GM12873 (cell line): Measurements from ENCODE around the gene FES.

ENCODE experiments used
- CTCF ChIP-seq: IDR thresholded peaks from 2 replicates; pipeline ENCODE4 v1.5.1; 2012; ENCODE audit warnings: low read depth, mild to moderate bottlenecking, moderate library complexity, low read length, control low read depth; ENCODE audit not compliant: insufficient read depth; ENCODE audit errors: missing control alignments

Gene FES

GRCh38 chr15:90857337-90857736, 27.0 kb upstream of the FES start:
- no peak for TF ChIP-seq CTCF

DNA sequence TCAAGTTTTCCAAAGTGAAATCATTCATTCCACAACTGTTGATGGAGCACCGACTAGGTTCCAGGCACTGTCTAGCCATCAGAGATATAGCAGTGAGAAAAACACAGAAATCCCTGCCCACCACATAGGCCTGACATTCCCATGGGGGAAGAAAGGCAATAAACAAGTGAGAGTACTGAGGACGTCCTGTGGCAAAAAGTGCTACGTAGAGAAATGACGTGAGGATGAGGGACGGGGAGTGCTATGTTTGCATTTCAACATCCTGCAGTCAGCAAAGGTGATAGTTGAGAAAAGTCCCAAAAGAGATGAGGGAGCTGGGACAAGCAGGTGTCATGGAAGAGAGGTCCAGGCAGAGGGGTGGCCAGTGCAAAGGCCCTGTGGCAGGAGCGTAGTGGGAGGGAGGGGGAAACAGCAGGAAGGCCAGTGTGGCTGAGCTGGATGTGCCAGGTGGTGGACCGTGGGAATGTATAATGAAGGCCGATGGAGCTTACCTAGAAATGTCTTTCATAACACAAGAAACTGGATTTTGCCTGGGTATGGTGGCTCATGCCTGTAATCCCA, 26.3 kb upstream of the FES start:
- no peak for TF ChIP-seq CTCF

DNA sequence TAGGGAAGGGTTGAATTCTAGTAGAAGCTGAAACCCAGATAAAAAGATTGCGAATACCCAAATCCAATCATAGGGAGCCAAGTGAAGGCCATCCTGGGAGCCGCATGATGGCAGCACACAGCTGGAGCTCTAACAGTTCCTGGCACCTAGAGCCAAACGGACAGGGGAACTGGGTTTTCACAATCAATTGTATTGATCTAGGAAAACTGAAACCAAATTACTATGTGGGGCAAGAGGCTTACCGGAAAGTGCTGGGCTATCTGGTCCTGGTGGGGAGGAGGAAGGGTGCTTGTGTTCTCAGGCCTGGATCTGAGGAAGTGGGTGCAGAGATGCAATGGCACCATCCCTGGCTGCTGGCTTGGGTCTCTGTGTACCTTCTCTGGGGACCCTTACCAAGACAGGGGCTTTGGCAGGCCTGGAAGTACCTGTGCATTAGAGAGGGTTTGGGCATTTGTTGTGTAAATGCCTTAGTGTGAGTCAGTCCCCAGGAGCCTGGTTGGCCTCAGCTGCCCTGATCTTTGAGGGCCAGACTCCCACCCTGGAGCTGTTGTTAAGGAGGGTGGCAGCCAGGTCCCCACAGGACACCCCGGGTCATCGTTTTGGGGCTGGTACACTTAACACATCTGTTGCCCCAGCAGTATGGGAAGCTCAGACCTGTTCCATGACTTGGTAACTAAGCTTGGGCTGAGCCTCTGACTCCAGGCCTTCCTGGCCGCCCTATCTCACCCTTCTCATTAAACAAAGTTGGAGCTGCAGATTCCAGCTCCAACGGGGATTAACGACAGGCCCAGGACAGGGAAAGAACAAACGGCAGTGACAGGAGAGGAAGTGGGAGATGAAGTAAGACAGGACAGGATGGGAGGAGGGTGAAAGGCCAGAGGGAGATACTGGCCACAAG, 24.8 kb upstream of the FES start:
- no peak for TF ChIP-seq CTCF

DNA sequence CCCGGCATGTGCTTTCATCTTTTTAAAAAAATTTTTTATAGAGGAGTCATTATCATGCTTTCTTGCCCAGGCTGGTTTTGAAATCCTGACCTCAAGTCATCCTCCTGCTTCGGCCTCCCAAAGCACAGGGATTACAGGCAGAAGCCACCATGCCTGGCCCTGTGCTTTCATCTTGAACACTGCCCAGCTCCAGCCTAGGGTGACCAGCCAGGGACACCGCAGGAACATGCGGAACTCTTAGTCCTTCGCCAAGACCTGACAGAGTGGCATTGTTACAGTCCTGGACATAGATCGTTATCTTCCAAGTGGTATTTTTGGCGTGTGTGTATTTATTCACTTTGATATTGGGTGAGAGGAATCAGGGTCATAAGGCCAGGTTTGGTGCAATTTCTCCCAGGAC, 23.9 kb upstream of the FES start:
- no peak for TF ChIP-seq CTCF

- TF ChIP-seq CTCF: no peak
Measured at GRCh38 chr15:90860942-90861675, 23.2 kb upstream of the FES start.

- TF ChIP-seq CTCF: no peak
Measured at GRCh38 chr15:90862487-90862886, 21.8 kb upstream of the FES start.
